IPS-20b (cell line): ENCODE measurements around the gene ATG16L2.
A peak's percentile ranks its signal among the peaks of the same experiment; 100 is the strongest.
"Not testable (repeated sequence)": the region's sequence is repeated elsewhere in the genome, so short reads cannot be mapped to it uniquely, and the experiment has no call there.

Experiments
- H3K27ac ChIP-seq: one replicate; pipeline ENCODE4 v1.5.1; 2013; ENCODE audit warnings: low read length
- H3K27me3 ChIP-seq: 2 replicates; pipeline ENCODE4 v1.6.1; 2013; ENCODE audit warnings: mild to moderate bottlenecking, low read length, inconsistent platforms; ENCODE audit not compliant: insufficient read depth
- H3K36me3 ChIP-seq: 2 replicates; pipeline ENCODE4 v1.6.1; 2013; ENCODE audit warnings: low read depth, mild to moderate bottlenecking, inconsistent platforms, low read length, moderate library complexity; ENCODE audit not compliant: insufficient read depth
- H3K4me1 ChIP-seq: 2 replicates; pipeline ENCODE4 v1.6.1; 2013; ENCODE audit warnings: mild to moderate bottlenecking, control low read depth, inconsistent platforms, low read length, moderate library complexity; ENCODE audit not compliant: insufficient read depth
- H3K4me3 ChIP-seq: 2 replicates; pipeline ENCODE4 v1.5.1; 2013; ENCODE audit warnings: mild to moderate bottlenecking, low read length, inconsistent platforms
- H3K9ac ChIP-seq: 2 replicates; pipeline ENCODE4 v1.6.1; 2013; ENCODE audit warnings: low read depth, mild to moderate bottlenecking, inconsistent platforms, low read length, moderate library complexity
- H3K9me3 ChIP-seq: 2 replicates; pipeline ENCODE4 v1.6.1; 2013; ENCODE audit warnings: mild to moderate bottlenecking, low read depth, low read length, inconsistent platforms; ENCODE audit not compliant: insufficient read depth

The ATG16L2 gene

GRCh38 chr11:72811686-72812085 is 2.5 kb upstream of the ATG16L2 start:
- H3K27me3 ChIP-seq = peaks cover 11% of the 10 kb centered on the region; the same call in 1 of the 2 replicates
- H3K4me3 ChIP-seq, H3K4me1 ChIP-seq, H3K36me3 ChIP-seq, H3K9ac ChIP-seq, H3K9me3 ChIP-seq, H3K27ac ChIP-seq: not testable (repeated sequence)

DNA sequence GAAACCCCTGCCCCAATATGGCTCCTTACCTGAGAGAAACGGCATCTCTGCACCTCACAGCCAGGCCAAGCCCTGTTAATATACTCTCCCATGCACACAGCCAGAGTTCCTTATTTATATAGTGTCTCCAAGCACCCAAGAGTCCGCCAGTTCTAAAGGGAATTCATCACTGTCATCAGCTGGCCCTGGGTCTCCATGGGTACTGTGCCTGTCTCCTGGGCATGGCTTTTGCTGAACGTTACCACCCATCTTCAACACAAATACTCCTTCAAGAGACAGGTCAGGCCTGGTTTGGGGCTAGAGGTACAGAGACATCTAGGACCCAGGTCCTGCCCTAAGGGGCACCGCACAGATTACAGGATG is 1.6 kb upstream of the ATG16L2 start:
- Histone ChIP-seq H3K4me1 (peaks cover 5% of the 10 kb centered on the region; the same call in 1 of the 2 replicates), H3K4me3 (peak overlapping the region; percentile 85; the same call in 1 of the 2 replicates), H3K9me3 (no peaks in the 10 kb centered on the region), H3K27ac (no peak overlapping the region), H3K27me3 (peaks cover 11% of the 10 kb centered on the region; the same call in 1 of the 2 replicates), H3K36me3 (peaks cover 4% of the 10 kb centered on the region; the same call in 1 of the 2 replicates), H3K9ac (no peak overlapping the region)

DNA sequence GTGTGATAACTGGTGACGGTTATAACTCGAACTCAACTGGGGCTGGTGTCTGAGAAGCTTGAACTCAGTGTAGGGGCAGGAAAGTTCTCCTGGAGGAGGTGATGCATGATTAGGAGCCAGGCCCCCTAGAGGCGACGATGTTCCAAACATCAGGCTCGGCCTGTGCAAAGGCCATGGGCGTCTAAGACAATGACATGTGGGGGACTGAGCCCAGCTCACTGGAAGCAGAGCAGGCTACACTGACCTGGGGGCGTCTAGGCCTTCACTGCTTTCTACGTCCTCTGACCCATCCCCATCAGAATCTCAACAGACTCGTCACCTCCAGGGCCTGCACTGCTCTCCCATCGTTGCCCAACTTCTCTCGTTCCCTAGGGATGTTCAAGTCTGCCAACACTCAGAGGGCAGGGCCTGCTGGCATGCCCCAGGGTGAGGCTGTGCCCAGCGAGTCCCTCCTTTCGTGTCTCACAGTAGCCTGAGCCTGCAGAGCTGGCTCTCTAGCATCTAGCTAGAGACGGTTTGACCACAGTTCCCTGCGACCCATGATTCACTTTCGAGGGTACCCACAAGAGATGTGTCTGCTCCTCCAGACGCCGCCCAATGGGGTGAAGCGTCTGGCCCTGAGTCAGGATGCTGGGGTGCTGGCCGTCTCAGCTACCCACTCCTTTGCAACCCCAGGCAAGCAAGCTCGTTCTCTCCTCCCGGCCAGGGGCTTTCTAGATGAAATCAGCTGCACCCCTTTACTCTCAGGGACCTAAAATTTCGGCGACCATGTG is 1.1 kb upstream of the ATG16L2 start:
- no peak overlapping the region for H3K27ac ChIP-seq

DNA sequence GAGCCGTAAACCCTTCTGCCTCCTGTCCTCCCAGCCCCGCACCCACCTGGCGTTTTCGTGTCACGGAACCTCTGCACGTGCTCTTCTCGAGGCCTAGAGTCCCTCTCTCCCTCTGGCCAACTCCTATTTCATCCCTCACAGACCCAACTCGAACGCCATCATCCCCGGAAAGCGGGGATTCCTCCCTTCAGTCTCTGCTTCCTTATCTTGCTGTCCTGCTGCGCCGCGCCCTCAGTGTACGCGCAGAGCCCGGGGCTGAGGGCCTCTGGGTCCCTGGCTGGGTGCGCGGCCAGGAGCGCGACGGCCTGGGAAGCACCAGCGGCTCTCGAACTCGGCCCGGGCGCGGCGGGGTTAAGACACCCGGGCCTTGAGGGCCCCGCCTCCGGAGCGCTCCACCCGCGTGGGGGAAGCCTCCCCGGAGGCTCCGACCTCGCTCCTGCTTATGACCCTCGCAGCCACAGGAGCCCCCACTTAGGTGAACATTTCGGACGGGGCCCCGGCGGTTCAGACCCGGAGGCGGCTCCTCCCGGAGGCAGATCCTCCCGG is 398 bp upstream of the ATG16L2 start:
- Histone ChIP-seq H3K4me3 (peak overlapping the region; percentile 85), H3K4me1 (peaks cover 5% of the 10 kb centered on the region; the same call in 1 of the 2 replicates), H3K27ac (peak overlapping the region; percentile 48), H3K9ac (peak overlapping the region; percentile 89), H3K9me3 (no peaks in the 10 kb centered on the region), H3K27me3 (peaks cover 11% of the 10 kb centered on the region; the same call in 1 of the 2 replicates), H3K36me3 (peaks cover 4% of the 10 kb centered on the region; the same call in 1 of the 2 replicates)

More for the DNA sequence above, 1.1 kb upstream of the ATG16L2 start:
- H3K4me3 ChIP-seq = peak overlapping the region; percentile 85
- peaks cover 5% of the 10 kb centered on the region; the same call in 1 of the 2 replicates for H3K4me1 ChIP-seq
- no peaks in the 10 kb centered on the region for H3K9me3 ChIP-seq
- peaks cover 11% of the 10 kb centered on the region; the same call in 1 of the 2 replicates for H3K27me3 ChIP-seq
- H3K9ac ChIP-seq = peak overlapping the region; percentile 89
- peaks cover 4% of the 10 kb centered on the region; the same call in 1 of the 2 replicates for H3K36me3 ChIP-seq

DNA sequence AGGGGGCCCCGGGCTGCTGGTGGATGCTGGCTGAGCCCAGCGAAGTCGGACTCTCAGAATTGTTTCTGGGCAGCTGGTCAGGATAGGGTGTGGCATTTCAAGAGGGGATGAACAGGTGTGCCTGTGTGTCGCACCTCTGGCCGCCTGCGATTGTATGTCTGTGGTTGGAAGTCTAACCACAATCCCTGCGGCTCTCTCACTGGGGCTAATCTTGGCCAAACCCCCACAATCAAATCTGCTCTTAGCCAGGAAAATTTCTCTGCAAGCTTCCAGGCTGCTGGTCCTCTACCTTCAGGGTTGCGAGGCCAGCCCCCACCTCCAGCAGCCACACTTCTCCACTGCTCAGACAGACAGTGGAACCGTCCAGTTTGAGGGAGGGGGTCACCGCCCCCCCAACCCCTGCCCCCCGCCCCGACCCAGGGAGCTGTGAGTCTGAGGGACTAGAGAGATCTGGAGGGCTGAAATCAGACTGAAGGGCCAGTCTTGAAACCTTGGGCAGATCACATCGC is 953 bp downstream of the ATG16L2 start:
- peaks cover 12% of the 10 kb centered on the region; the same call in 1 of the 2 replicates for H3K27me3 ChIP-seq
- H3K27ac ChIP-seq = no peak overlapping the region
- no peaks in the 10 kb centered on the region for H3K36me3 ChIP-seq
- H3K9me3 ChIP-seq = no peaks in the 10 kb centered on the region
- H3K9ac ChIP-seq = peak overlapping the region; percentile 89; the same call in 1 of the 2 replicates
- H3K4me3 ChIP-seq = peak overlapping the region; percentile 85
- peaks cover 9% of the 10 kb centered on the region; the same call in 1 of the 2 replicates for H3K4me1 ChIP-seq

DNA sequence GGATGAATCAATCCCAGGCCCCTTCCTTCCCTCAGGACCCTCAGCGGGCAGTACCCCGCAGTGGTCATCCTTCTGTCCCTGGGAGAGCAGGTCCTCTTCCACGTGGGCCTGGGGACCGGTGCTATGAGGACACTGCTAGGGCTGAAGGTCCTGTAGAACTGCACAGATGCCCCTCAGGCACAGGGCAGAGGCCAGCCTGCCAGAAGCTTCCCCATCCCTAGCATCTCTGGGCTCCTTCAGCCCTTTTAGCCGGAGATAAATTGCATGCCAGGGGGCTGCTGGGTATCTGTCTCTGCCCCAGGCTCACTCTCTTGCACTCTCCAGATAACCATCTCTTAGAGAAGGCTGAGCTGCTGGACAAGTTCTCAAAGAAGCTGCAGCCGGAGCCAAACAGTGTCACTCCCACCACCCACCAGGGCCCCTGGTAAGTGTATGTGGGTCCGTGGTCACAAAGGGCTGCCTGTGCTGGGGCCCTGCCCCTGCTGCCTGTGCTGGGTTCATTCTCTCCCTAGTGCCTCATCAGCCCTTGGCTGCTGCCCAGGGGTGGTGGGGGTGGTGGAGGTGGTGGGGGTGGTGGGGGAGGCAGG is 2.3 kb downstream of the ATG16L2 start:
- no peak overlapping the region for H3K9ac ChIP-seq
- no peaks in the 10 kb centered on the region for H3K9me3 ChIP-seq
- H3K36me3 ChIP-seq = no peaks in the 10 kb centered on the region
- H3K4me1 ChIP-seq = peaks cover 9% of the 10 kb centered on the region; the same call in 1 of the 2 replicates
- H3K4me3 ChIP-seq = no peak overlapping the region
- no peak overlapping the region for H3K27ac ChIP-seq
- H3K27me3 ChIP-seq = peaks cover 24% of the 10 kb centered on the region

DNA sequence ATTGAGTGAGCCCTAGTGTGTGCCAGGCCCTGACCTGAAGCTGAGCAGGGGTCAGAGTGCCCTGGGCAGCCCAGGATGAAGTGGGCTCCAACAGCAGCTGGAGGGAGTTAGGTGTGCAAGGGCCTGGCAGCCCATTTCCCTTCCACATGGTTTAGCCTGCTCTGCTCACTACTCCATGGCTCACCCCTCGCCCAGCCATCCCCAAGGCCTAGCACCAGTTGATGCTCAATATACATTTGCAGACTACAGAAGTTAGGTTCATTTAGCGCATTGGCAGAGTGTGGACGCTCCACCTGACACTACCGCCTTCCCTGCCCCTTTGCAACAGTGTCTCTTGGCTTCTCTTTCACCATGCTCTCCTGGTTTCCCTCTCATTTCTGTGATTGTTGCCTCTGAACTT is 3.8 kb downstream of the ATG16L2 start:
- no peaks in the 10 kb centered on the region for H3K9me3 ChIP-seq
- H3K27ac ChIP-seq = no peak overlapping the region
- H3K36me3 ChIP-seq = no peaks in the 10 kb centered on the region
- H3K9ac ChIP-seq = no peak overlapping the region
- H3K27me3 ChIP-seq = peaks cover 30% of the 10 kb centered on the region
- H3K4me1 ChIP-seq = peaks cover 9% of the 10 kb centered on the region; the same call in 1 of the 2 replicates
- no peak overlapping the region for H3K4me3 ChIP-seq

DNA sequence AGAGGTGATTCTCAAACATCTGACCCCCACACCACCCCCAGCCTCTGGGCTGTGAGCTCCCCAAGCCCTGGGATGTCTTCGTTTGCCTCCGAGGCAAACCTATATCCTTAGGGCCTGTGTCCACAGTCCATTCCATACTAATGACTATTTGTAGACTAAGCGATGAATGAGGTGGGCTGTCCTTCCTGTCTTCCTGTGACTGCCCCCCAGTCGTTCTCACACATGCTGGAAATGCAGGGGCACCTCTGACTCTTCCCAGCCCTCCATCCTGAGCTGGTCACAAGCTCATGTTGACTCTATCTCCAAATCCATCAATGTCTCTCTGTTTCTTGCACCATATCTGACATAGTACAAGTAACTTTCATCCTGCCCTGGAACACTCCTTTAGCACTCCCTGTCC is 4.8 kb downstream of the ATG16L2 start:
- H3K9ac ChIP-seq = no peak overlapping the region
- H3K36me3 ChIP-seq = no peaks in the 10 kb centered on the region
- H3K27me3 ChIP-seq = peaks cover 33% of the 10 kb centered on the region
- no peak overlapping the region for H3K27ac ChIP-seq
- no peak overlapping the region for H3K4me3 ChIP-seq
- peaks cover 7% of the 10 kb centered on the region; the same call in 1 of the 2 replicates for H3K4me1 ChIP-seq
- no peaks in the 10 kb centered on the region for H3K9me3 ChIP-seq

DNA sequence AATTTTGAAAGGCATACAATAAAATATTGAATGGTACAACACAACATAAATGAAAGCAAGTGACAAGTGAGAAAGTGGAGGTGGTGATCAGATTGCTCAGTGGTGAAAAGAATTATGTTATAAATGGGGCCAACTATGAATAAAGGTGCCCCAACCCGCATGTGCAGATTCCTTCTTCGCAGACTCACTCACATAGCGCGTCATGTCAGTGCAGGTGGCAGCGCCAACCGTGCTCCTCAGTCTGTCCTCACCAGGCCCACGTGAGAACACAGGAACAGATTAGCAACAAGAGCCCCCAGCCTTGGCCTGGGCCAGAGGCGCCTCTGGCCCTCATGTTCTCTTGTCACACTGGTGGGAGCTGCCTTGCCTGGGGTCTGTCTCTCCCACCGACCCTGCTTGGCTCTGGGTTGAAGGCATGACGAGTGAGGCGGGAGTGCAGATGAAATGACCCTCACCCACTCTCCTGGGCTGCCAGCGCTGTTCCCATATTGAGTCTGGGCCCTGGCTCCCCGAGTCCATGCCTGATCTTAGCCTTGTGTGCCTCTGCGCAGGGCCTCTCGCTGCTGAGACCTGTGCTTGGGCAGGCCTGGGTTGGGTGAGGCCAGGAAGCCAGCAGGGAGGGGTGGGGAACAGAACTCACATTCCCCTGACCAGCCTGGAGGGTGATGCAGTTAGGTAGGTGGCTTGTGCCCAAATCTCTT is 6.4 kb downstream of the ATG16L2 start:
- Histone ChIP-seq H3K27me3 (peaks cover 31% of the 10 kb centered on the region), H3K9ac (no peak overlapping the region), H3K36me3 (no peaks in the 10 kb centered on the region), H3K27ac (no peak overlapping the region), H3K4me3 (peak overlapping the region; percentile 78; the same call in 1 of the 2 replicates), H3K4me1 (peaks cover 4% of the 10 kb centered on the region; the same call in 1 of the 2 replicates), H3K9me3 (no peaks in the 10 kb centered on the region)

DNA sequence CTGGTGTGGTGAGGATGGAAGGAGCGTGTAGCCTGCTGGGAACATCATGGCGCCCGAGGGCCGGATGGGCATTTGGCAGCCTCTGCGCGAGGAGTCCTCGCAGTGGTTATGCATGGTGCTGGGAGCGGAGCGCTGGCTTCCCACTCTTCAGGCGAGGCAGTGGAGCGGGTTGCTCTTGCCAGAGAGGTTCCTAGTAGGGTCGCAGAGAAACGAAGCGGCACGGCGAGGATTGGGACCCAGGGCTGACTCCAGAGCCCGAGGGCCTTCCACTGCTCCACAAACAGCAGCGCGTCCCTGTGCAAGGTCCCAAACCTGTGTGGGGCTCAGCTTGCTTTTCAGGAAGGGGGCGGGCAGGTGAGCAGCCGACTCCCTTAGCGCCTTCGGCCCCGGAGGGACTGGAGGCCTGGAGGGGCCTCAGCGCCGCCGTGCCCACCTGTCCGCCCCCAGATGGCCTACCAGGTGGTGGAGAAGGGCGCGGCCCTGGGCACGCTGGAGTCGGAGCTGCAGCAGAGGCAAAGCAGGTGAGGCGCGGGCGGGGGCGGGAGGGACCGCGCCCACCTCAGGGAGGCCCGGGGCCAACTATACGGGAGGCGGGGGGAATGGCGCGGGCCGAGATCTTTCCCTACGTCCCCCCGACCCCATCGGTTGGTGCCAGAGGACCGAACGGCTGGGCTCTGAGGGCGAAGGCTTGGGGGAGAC is 7.2 kb downstream of the ATG16L2 start:
- Histone ChIP-seq H3K9me3 (no peaks in the 10 kb centered on the region), H3K27ac (no peak overlapping the region), H3K4me1 (peaks cover 4% of the 10 kb centered on the region; the same call in 1 of the 2 replicates), H3K27me3 (peaks cover 29% of the 10 kb centered on the region), H3K36me3 (no peaks in the 10 kb centered on the region), H3K4me3 (peak overlapping the region; percentile 78), H3K9ac (peak overlapping the region; percentile 72; the same call in 1 of the 2 replicates)
